CD4-positive, alpha-beta T cell treated with Interleukin-17A for 4 hours (primary cell): ENCODE results near the gene KANSL1L.

Experiments
- DNase-seq: peaks from one replicate; pipeline ENCODE4 v3.0.0-alpha.2; 2020; ENCODE audit warnings: mixed read lengths

Gene KANSL1L

GRCh38 chr2:210174086-210174485 lies 2.9 kb upstream of the KANSL1L start:
- DNase-seq: no peak

- no peak for DNase-seq
These were observed 988 bp upstream of the KANSL1L start for GRCh38 chr2:210172219-210172575.

DNA sequence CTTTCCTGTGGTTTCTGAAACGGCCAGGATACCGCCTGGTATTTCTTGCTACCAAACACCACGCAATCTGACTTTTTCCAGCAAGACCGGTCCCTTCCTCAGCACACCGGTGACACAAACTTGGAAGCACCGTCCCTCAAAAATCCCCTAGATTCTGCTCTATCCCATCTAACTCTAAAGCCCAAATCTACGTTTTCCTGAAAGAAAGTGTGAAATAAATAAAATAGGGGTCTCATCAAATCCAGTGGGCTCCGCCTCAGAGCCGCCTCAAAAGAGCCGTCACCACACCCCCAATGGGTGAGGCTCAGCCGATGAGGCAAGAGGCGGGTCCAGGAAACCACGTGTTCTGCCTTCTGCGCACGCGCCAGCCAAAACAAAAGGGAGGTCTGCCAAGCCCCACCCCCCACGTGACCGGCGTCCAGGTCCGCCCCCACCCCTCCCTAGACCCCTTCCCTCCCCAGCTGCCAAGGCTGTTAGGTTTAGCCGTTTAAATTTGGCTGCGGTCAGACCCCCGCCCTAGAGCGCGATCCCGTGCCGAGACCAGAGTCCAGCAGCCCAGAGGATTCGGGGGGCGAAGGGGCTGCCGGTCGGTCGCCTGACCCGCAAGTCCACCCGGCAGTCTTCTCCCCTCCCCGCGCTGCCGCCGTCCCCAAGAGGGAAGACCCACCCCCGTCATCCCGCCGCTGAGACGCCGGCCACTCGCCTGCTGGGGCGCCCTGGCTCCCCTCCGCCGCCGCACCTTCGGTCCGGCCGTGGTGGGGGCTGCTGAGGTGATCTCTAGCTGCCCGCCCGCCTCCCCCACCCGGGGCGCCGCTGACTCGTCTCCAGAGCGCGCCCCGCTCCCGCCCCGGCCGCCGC lies 534 bp downstream of the KANSL1L start:
- DNase-seq: peak; percentile 97

- no peak for DNase-seq
These were observed 1.1 kb downstream of the KANSL1L start for GRCh38 chr2:210170196-210170445.

DNA sequence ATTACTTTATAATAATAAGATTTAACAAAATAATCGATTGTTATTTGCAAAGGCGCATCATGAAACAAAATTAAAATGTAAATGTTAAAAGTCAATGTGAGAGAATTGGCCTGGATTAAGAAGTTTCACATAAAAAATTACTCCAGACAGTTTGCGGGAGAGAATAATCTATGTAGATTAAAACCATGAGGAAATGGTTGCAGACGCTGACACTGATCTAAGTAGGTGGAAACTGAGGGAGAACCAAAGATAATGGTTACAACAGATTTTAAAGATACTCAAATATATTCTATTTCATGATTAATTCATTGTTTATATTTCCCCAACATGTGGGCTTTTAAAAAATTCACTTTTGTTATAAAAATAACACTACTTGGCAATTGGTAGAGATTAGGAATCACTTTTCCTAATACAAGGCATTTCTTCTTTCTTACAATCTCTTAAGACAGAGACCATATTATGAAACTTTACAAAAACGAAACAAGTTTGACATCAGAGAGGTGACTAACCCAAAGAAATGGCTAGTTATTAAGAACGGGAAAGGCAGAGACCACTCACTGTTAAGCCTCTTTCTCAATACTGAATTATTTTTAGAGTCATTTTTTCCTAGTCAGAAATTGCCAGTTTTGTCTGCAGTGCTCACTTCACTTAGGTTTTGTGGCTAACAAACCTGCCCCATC lies 1.6 kb downstream of the KANSL1L start:
- DNase-seq: no peak

GRCh38 chr2:210167227-210167626 lies 4.0 kb downstream of the KANSL1L start:
- DNase-seq: no peak

- no peak for DNase-seq
These were observed 8.6 kb downstream of the KANSL1L start for GRCh38 chr2:210162466-210163124.

- no peak for DNase-seq
These were observed 12.2 kb downstream of the KANSL1L start for GRCh38 chr2:210159059-210159458.

GRCh38 chr2:210158236-210158635 lies 13.0 kb downstream of the KANSL1L start:
- no peak for DNase-seq

DNA sequence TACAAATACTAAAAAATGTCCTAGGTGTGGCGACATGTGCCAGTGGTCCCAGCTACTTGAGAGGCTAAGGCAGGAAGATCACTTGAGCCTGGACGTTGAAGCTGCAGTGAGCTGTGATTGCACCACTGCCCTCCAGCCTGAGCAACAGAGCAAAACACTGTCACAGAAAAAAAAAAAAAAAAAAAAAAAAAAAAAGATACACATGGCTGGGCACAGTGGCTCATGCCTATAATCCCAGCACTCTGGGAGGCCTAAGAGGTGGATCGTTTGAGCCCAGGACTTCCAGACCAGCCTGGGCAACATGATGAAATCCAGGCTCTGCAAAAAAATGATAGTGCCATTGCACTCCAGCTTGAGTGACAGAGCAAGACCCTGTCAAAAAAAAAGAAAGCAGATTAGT lies 13.7 kb downstream of the KANSL1L start:
- DNase-seq: no peak

GRCh38 chr2:210147614-210148013 lies 23.6 kb downstream of the KANSL1L start:
- DNase-seq: no peak

GRCh38 chr2:210132239-210132638 lies 39.0 kb downstream of the KANSL1L start:
- no peak for DNase-seq

GRCh38 chr2:210128961-210129360 lies 42.2 kb downstream of the KANSL1L start:
- DNase-seq: no peak

DNA sequence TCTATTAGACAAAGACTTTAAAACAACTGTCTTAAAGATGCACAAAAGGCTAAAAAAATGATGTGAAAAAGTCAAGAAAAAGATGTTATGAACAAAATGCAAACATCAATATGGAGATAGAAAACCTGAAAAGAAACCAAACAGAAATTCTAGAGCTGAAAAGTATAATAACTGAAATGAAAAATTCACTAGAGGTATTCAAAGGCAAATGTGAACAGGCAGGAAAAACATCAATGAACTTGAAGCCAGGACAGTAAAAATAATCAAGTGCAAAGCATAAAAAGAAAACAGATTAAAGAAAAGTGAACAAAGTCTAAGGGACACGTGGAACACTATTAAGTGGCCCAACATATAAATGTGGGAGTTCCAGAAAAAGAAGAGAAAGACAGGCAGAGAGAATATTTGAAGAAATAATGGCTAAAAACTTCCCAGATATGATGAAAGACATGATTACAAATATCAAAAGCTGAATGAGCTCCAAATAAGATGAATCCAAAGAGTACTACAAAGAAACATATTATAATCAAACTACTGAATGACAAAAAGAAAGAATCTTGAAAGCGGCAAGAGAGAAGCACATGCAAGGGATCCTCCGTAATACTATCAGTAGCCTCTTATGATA lies 57.5 kb downstream of the KANSL1L start:
- no peak for DNase-seq

DNA sequence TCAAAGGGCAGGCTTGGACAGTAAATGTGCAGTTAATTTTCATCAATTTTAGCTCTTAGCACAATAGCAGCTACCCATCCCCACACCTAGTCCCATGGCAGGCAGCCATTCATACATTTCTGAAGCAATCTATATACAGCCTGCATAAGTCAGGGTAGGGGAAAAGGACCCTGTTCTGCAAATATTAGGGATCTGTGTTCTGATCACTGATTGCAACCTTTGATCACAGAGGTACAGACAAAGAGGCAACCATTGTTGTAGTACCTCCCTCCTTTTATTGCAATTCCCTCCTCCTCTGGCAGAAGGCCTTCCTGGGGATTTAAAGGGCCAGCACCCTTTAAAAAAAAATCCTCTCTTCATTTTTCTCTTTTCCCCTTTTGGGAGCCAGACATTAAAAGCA lies 58.3 kb downstream of the KANSL1L start:
- no peak for DNase-seq

- no peak for DNase-seq
These were observed 71.3 kb downstream of the KANSL1L start for GRCh38 chr2:210099940-210100339.

DNA sequence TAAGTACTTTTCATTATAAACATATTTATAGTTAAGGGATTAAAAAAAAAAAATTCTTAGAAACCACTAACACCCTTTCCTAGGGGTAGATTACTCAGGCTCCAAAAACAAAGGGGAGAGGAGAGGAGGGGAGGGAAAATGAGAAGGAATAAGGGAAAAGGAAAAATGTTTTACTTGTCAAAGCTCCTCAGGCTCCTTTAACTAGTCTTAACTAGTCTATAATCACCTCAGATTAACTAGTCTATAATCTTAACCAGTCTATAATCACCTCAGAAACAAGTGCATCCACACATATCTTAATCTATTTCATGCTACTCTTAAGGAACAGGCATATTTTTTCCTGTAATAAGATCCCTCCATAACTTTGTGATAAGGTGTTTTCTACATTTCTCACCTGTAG lies 76.4 kb downstream of the KANSL1L start:
- no peak for DNase-seq

- no peak for DNase-seq
These were observed 78.4 kb downstream of the KANSL1L start for GRCh38 chr2:210092791-210093190.

DNA sequence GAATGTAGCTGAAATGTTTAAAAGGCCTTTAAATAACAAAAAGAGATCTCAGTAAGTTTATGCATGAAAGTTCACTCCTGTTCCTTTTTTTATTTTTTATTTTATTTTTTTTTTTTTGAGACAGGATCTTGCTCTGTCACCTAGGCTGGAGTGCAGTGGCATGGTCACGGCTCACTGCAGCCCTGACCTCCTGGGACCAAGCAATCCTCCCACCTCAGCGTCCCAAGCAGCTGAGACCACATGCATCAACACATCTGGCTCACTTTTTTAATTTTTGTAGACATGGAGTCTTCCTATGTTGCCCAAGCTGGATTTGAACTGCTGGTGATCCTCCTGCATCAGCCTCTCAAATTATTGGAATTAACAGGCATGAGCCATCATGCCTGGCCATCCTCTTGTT lies 84.3 kb downstream of the KANSL1L start:
- no peak for DNase-seq

DNA sequence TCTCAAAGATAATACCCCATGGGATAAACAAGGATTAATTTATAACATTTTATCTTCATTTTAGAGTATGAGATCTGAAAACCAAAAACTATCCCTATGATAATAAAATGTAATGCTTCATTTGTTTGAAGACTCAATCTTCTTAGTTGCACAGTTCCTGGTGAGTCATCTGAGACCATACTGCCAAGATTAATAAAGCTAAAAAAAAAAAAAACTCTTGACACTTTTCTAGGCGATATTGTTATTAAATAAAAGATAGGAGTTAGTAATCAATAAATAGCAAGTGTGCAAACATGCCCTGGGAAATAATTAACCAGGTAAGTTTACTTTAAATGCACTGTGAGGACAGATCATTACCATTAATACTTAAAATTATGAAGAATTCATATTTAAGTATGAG lies 84.9 kb downstream of the KANSL1L start:
- DNase-seq: no peak

DNA sequence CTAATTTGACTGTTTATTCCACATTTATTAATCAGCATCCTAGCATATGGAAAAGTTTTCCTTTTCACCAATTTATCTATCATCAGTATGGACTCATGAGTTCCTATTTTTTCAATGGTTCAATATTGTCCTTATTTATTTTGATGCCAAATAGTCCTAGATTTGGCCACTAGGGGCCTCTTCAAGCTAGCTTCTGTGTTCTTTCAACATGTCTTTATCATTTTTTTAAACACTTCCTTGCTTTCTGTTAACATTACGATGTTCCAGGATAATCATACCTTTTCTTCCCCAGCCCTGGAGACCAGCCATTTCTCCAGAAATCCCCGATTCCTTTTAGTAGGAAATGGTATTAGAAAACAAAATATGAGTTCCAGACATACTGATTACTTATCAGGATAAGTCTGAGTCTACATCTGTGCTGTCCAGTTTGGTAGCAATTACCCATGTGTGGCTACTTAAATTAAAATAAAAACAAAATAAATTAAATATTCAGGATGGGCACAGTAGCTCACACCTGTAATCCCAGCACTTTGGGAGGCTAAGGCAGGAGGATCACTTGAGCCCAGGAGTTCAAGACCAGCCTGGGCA lies 98.2 kb downstream of the KANSL1L start:
- DNase-seq: peak; percentile 3

DNA sequence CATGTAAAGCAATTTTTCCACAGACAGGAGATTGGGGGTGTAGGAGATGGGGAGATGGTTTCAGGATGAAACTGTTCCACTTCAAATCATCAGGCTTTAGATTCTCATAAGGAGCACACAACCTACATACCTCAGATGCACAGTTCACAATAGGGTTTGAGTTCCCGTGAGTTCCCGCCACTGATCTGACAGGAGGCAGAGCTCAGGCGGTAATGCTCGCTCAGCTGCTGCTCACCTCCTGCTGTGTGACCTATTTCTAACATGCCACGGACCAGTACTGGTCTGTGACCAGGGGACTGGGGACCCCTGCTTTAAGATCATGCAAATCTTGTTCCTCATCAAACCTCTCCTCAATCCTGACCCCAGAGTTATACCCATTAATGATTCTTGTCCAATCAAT lies 98.7 kb downstream of the KANSL1L start:
- no peak for DNase-seq

- no peak for DNase-seq
These were observed 107.9 kb downstream of the KANSL1L start for GRCh38 chr2:210063306-210063705.
